GM18511 (cell line): Measurements from ENCODE around the gene KCNA3.
A peak's percentile ranks its signal among the peaks of the same experiment; 100 is the strongest.

Source experiments
- ATAC-seq: cut with Tn5 transposase; IDR thresholded peaks from one replicate; pipeline ENCODE4 v1.9.1; 2021; ENCODE audit warnings: mild to moderate bottlenecking, moderate library complexity; ENCODE audit not compliant: unreplicated experiment

Gene KCNA3

GRCh38 chr1:110674337-110675059, at the start of gene KCNA3:
KCNA3 (minus strand) TSS chr1:110674940; CDS start chr1:110674809, 131 bp downstream.
- peak; percentile 46 for ATAC-seq

- no peak for ATAC-seq
Observed at GRCh38 chr1:110722807-110723206, 48.1 kb upstream of the KCNA3 start.

- no peak for ATAC-seq
Observed at GRCh38 chr1:110719908-110720307, 45.2 kb upstream of the KCNA3 start.

GRCh38 chr1:110718452-110718851, 43.7 kb upstream of the KCNA3 start:
- ATAC-seq, result no peak

GRCh38 chr1:110717179-110717578, 42.4 kb upstream of the KCNA3 start:
- ATAC-seq, result no peak

GRCh38 chr1:110714374-110714995, 39.7 kb upstream of the KCNA3 start:
- ATAC-seq, result no peak

- no peak for ATAC-seq
Observed at GRCh38 chr1:110713221-110713620, 38.5 kb upstream of the KCNA3 start.

GRCh38 chr1:110710314-110710713, 35.6 kb upstream of the KCNA3 start:
- ATAC-seq, result no peak

- no peak for ATAC-seq
Observed at GRCh38 chr1:110708974-110709440, 34.3 kb upstream of the KCNA3 start.

GRCh38 chr1:110707232-110707631, 32.5 kb upstream of the KCNA3 start:
- no peak for ATAC-seq

GRCh38 chr1:110706621-110707020, 31.9 kb upstream of the KCNA3 start:
- ATAC-seq, result no peak

GRCh38 chr1:110702260-110702659, 27.5 kb upstream of the KCNA3 start:
- no peak for ATAC-seq

- no peak for ATAC-seq
Observed at GRCh38 chr1:110700767-110701166, 26.0 kb upstream of the KCNA3 start.

- no peak for ATAC-seq
Observed at GRCh38 chr1:110697606-110698005, 22.9 kb upstream of the KCNA3 start.

- no peak for ATAC-seq
Observed at GRCh38 chr1:110696818-110697217, 22.1 kb upstream of the KCNA3 start.

- no peak for ATAC-seq
Observed at GRCh38 chr1:110690709-110691365, 16.1 kb upstream of the KCNA3 start.

- no peak for ATAC-seq
Observed at GRCh38 chr1:110689868-110690267, 15.1 kb upstream of the KCNA3 start.

GRCh38 chr1:110688514-110688913, 13.8 kb upstream of the KCNA3 start:
- no peak for ATAC-seq

- ATAC-seq, result no peak
Observed at GRCh38 chr1:110687250-110687649, 12.5 kb upstream of the KCNA3 start.

GRCh38 chr1:110686188-110686587, 11.4 kb upstream of the KCNA3 start:
- no peak for ATAC-seq

- no peak for ATAC-seq
Observed at GRCh38 chr1:110684491-110684890, 9.8 kb upstream of the KCNA3 start.

- ATAC-seq, result no peak
Observed at GRCh38 chr1:110682898-110683297, 8.2 kb upstream of the KCNA3 start.
